ENCODE results near the gene FBXL14.

GRCh38 chr12:1576410-1577241, 17.8 kb downstream of the FBXL14 start:
- TF ChIP-seq HNF4A (CRISPR knock-in tag; IDR thresholded peaks at IDR 0.05) (no peak), ZNF780A (CRISPR knock-in tag; IDR thresholded peaks at IDR 0.05) (no peak), GABPA (IDR thresholded peaks at IDR 0.05; ENCODE audit: low read depth, low read length) (no peak), GABPA (CRISPR knock-in tag; IDR thresholded peaks at IDR 0.05; ENCODE audit: low read depth) (no peak), ARHGAP35 (CRISPR knock-in tag; IDR thresholded peaks at IDR 0.05; ENCODE audit: borderline replicate concordance) (no peak), ZNF547 (CRISPR knock-in tag; IDR thresholded peaks at IDR 0.05) (no peak), MTERF4 (CRISPR knock-in tag; IDR thresholded peaks at IDR 0.05) (no peak)

All from HepG2 (cell line).